ENCODE results near the gene ZNF746. TPM values are rescaled to one million over a fixed set of nuclear protein-coding genes. Genes with fewer than 3 reads are reported as not detected.

The ZNF746 gene
- 10 to 100 TPM; 18.1 to 28.1 (median 22.0) TPM for total RNA-seq

GRCh38 chr7:149497467-149498261, at the start of gene ZNF746:
TSS of gene ZNF746 (minus strand) at chr7:149497809. CDS start at chr7:149497536, 273 bp downstream.
- peak in 1 of 2 donors; percentile 80 for DNase-seq (ENCODE audit: low spot score in 2 of 2)
- WGBS = 0% methylated on average over 18 of the region's 109 CpGs
- H3K27ac ChIP-seq = peak within 1 kb of the TSS; percentile 74

DNA sequence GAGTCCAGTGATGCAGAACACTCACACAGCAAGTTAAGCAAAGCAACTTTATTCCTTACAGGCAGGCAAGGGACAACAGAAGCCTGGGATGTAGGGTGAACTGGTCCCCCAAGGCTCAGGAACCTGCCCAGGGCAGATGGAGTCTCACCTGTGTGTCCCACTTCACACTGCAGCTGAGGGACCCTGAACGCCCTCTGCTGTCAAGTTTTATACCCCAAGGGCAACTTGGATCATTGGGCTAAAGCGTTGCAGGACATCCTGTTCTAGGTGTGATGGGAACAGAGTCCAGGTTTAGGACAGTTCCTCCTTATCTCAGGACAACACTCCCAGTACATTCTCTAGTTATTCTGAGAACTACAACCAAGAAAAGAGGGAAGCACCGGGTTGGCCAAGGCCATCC, 49.5 kb upstream of the ZNF746 start:
- no peaks in the 10 kb centered on the region for H3K9me3 ChIP-seq
- no peaks in the 10 kb centered on the region for H3K4me1 ChIP-seq
- no peaks in the 10 kb centered on the region for H3K27me3 ChIP-seq
- peaks cover 61% of the 10 kb centered on the region for H3K36me3 ChIP-seq
- H3K27ac ChIP-seq = no peak overlapping the region
- H3K4me3 ChIP-seq = no peak overlapping the region
- TF ChIP-seq POLR2AphosphoS5 (IDR thresholded peaks at IDR 0.05) = no peak
- TF ChIP-seq EP300 (IDR thresholded peaks at IDR 0.05) = no peak
- no peak for TF ChIP-seq POLR2A (IDR thresholded peaks at IDR 0.05)
- no peak for TF ChIP-seq CTCF (IDR thresholded peaks at IDR 0.05)
- 100% methylated on average over 1 of the region's 3 CpGs for WGBS
- no peak for DNase-seq (ENCODE audit: low spot score in 2 of 2)

More at GRCh38 chr7:149497467-149498261, at the start of gene ZNF746:
- peak within 1 kb of the TSS; percentile 54 for H3K4me3 ChIP-seq
- no peaks in the 10 kb centered on the region for H3K9me3 ChIP-seq
- peaks cover 23% of the 10 kb centered on the region for H3K4me1 ChIP-seq
- H3K27me3 ChIP-seq = no peaks in the 10 kb centered on the region
- peaks cover 15% of the 10 kb centered on the region for H3K36me3 ChIP-seq
- TF ChIP-seq POLR2AphosphoS5 (IDR thresholded peaks at IDR 0.05) = no peak
- peak in 1 of 2 donors; percentile 72 for TF ChIP-seq POLR2A (IDR thresholded peaks at IDR 0.05)
- TF ChIP-seq EP300 (IDR thresholded peaks at IDR 0.05) = no peak
- peak; percentile 11 to 74 for TF ChIP-seq CTCF (IDR thresholded peaks at IDR 0.05)

DNA sequence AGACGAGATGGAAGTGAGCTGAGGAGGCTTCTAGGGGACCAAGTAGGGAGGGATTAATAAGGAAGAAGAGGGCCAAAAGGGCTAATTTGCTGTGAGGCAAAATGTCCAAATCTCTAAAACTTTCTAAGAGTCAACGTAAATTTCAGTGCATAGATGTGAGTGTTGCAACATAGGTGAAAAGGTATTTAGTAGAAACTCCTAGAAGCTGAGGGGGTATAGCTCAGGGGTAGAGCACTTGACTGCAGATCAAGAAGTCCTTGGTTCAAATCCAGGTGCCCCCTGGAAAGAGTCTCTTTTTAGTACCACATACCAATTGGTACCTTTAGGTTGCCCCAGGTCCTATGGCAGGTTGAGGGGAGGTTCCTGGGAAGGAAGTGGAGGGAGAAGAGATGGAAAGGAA, 48.7 kb upstream of the ZNF746 start:
- Histone ChIP-seq H3K4me1 (no peaks in the 10 kb centered on the region), H3K9me3 (peaks cover 5% of the 10 kb centered on the region), H3K36me3 (peaks cover 55% of the 10 kb centered on the region), H3K4me3 (no peak overlapping the region), H3K27me3 (no peaks in the 10 kb centered on the region), H3K27ac (no peak overlapping the region)
- DNase-seq (ENCODE audit: low spot score in 2 of 2) = no peak
- 98% methylated on average over 2 of the region's 2 CpGs for WGBS
- TF ChIP-seq POLR2A (IDR thresholded peaks at IDR 0.05) = no peak
- TF ChIP-seq POLR2AphosphoS5 (IDR thresholded peaks at IDR 0.05) = no peak
- no peak for TF ChIP-seq CTCF (IDR thresholded peaks at IDR 0.05)
- TF ChIP-seq EP300 (IDR thresholded peaks at IDR 0.05) = no peak

DNA sequence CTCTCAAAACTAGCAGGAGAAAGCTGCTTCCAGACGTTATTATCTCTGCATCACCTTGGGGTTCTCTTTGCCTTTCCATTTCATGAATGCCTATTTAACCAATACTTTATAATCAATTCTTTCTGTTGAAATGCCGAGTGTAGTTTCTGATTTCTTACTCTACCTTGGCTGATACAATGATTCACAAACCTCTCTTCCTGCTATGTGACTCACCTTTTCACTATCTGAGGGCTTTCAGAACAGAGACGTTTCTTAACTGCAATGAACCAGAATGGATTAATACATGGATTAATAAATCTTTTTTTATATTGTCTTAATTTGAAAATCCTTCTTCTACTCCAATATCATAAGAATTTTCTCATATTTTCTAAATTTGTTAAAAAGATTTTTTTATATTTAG, 46.4 kb upstream of the ZNF746 start:
- Histone ChIP-seq H3K27ac (no peak overlapping the region), H3K36me3 (peaks cover 36% of the 10 kb centered on the region), H3K4me3 (no peak overlapping the region), H3K27me3 (no peaks in the 10 kb centered on the region), H3K4me1 (no peaks in the 10 kb centered on the region), H3K9me3 (peaks cover 7% of the 10 kb centered on the region)
- no peak for TF ChIP-seq EP300 (IDR thresholded peaks at IDR 0.05)
- TF ChIP-seq POLR2A (IDR thresholded peaks at IDR 0.05) = no peak
- TF ChIP-seq CTCF (IDR thresholded peaks at IDR 0.05) = no peak
- TF ChIP-seq POLR2AphosphoS5 (IDR thresholded peaks at IDR 0.05) = no peak
- DNase-seq (ENCODE audit: low spot score in 2 of 2) = no peak
- WGBS = 63% methylated on average over 3 of the region's 3 CpGs

GRCh38 chr7:149532654-149533053, 35.0 kb upstream of the ZNF746 start:
- no peaks in the 10 kb centered on the region for H3K4me1 ChIP-seq
- TF ChIP-seq POLR2AphosphoS5 (IDR thresholded peaks at IDR 0.05) (no peak), EP300 (IDR thresholded peaks at IDR 0.05) (no peak), CTCF (IDR thresholded peaks at IDR 0.05) (no peak), POLR2A (IDR thresholded peaks at IDR 0.05) (no peak)
- H3K9me3 ChIP-seq = peaks cover 52% of the 10 kb centered on the region
- no peaks in the 10 kb centered on the region for H3K36me3 ChIP-seq
- no peak overlapping the region for H3K27ac ChIP-seq
- WGBS = 89% methylated on average over 1 of the region's 1 CpG
- no peak for DNase-seq (ENCODE audit: low spot score in 2 of 2)
- no peaks in the 10 kb centered on the region for H3K27me3 ChIP-seq
- no peak overlapping the region for H3K4me3 ChIP-seq
